ENCODE data around the gene NOP53.
A peak's percentile ranks its signal among the peaks of the same experiment; 100 is the strongest.
"Not testable (repeated sequence)": the region's sequence is repeated elsewhere in the genome, so short reads cannot be mapped to it uniquely, and the experiment has no call there.

NOP53 gene

GRCh38 chr19:47719047-47719859 lies 26.1 kb upstream of the NOP53 start:
- peak; percentile 96 for DNase-seq

DNA sequence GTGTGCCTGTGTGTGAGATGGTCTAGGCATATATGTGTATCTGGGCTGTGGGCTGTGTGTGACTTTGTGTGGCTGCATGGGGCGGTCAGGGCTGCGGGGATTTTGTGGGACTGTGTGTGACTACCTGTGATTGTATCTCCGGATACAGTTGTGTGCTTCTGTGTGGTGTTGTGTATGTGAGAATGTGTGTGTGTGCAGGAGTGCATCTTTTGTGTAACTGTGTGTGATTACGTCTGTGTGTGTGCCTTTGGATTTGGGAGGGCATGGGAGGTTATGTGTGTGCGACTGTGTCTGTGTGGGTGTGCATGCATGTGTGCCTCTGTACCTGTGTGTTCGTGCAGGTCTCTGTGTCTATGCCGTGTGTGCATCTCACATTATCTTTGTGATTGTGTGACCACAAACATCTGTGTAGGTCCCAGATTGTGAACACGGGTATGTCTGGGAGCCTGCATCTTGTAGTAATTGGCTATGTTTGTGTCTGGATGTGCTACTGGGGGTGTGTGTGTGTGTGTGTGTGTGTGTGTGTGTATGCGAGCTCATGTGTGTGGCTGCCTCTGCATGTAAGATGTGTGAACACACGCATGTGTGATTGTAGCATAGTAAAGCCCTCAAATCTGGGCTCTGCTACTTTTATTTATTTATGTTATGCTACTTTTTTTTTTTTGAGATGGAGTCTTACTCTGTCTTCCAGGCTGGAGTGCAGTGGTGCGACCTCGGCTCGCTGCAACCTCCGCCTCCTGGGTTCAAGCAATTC lies 24.5 kb upstream of the NOP53 start:
- no peak for DNase-seq

- peak; percentile 78 for DNase-seq
Measured at GRCh38 chr19:47723581-47723940, 21.8 kb upstream of the NOP53 start.

DNA sequence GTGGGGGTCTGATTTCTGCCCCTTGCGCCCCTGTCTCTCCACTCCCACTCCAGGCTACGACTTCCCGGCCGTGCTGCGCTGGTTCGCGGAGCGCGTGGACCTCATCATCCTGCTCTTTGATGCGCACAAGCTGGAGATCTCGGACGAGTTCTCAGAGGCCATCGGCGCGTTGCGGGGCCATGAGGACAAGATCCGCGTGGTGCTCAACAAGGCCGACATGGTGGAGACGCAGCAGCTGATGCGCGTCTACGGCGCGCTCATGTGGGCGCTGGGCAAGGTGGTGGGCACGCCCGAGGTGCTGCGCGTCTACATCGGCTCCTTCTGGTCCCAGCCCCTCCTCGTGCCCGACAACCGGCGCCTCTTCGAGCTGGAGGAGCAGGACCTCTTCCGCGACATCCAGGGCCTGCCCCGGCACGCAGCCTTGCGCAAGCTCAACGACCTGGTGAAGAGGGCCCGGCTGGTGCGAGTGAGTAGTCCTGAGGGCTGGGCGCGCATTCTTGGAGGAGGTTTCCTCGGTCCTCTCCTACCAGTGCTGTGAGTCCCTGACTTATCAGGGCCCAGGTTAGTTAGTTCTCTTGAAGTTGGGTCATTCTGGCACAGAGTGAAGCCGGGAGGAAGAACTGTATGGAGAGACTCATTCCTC lies 19.5 kb upstream of the NOP53 start:
- DNase-seq = no peak

DNA sequence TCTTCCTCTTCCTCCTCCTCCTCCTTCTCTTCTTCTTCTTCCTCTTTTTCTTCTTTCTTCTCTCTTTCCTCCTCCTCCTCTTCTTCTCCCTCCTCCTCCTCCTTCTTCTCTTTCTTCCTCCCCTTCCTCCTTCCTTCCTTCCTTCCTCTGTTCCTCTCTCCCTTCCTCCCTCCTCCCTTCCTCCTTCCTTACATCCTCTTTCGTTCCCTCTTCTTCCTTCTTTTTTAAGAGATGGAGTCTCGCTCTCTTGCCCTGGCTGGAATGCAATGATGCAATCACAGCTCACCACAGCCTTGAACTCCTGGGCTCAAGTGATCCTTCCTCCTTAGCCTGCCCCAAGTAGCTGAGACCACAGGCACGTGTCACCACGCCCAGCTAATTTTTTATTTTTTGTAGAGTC lies 18.9 kb upstream of the NOP53 start:
- no peak for DNase-seq

DNA sequence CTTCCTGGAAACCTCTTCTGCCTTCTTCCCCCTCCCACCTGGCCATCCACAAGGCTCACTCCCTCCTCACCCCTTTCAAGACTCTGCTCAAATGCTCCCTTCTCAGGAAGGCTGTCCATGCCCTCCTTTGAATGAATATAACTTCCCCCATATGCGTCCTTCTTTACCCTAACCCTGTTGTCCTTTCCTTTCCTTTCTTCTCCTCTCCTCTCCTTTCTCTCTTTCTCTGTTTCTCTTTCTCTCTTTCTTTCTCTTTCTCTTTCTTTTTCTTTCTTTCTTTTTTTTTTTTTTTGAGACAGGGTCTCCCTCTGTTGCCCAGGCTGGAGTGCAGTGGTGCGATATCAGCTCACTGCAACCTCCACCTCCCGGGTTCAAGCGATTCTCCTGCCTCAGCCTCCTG lies 17.1 kb upstream of the NOP53 start:
- not testable (repeated sequence) for DNase-seq

DNA sequence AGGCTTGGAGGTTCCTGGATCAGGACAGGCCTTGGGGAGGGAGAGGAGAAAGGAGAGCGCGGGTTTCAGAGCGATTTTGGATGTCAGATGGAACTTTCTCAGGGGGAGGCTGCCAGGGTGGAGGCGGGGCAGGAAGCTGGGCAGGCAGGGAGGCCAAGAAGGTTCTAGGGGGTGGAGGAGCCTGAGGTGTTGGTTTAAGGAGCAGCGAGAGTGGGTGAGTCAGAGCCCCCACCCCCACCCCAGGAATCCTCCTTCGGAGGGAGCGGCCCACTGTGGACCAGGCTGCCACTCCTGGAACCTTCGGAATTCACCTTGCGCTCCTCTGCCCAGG lies 15.9 kb upstream of the NOP53 start:
- peak; percentile 97 for DNase-seq

DNA sequence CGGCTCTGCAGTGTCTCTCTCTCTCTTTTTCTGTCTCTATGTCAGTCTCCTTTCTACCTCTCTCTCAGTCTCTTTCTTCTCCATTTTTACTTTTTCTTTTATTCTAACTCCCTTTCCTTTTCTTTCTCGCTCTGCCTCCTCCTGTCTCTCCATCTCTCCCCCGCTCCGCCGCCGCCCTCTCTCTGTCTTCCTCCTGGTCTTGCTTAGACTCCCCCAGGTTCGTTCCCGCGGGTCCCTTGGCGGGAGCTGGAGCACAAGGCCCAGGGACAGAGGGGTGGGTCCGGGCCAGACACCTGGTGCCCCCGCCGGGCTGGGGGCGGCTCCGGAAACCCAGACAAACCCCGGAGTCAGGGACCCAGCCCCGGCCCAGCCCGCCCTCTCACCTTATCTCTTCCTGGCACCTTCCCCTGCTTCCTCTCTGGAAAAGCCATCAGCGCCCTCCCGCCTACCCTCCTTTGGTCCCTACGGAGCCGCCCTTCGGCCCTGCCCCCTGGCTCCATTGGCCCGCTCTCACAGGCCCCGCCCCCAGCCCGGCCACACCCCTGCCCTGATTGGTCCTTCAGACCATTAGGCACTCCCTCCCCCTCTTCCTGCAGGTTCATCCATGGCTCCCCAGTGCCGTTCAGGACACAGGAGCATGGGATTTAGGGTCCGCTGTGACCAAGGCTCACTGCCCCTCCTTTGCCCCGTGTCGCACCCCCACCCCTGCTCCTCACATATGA lies 15.4 kb upstream of the NOP53 start:
- peak; percentile 89 for DNase-seq

- no peak for DNase-seq
Measured at GRCh38 chr19:47730521-47730889, 14.8 kb upstream of the NOP53 start.

DNA sequence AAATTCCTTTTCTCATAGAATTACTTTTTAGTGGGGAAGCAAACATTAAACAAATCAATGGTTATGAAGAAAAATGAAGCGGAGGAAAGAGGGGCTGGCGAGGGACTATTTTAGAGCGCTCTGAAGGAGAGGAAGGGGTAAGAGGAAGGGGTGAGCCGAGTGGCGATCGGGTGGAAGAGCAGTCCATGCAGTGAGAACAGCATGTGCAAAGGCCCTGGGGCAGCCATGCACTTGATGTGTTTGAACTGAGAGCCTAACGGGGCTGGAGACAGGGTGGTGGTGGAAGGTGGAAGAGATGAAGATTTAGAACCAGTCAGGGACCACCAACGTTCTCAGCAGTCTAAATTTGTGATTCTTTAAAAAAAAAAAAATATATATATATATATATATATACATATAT lies 14.4 kb upstream of the NOP53 start:
- DNase-seq = no peak

- peak; percentile 64 for DNase-seq
Measured at GRCh38 chr19:47735131-47735530, 10.2 kb upstream of the NOP53 start.

DNA sequence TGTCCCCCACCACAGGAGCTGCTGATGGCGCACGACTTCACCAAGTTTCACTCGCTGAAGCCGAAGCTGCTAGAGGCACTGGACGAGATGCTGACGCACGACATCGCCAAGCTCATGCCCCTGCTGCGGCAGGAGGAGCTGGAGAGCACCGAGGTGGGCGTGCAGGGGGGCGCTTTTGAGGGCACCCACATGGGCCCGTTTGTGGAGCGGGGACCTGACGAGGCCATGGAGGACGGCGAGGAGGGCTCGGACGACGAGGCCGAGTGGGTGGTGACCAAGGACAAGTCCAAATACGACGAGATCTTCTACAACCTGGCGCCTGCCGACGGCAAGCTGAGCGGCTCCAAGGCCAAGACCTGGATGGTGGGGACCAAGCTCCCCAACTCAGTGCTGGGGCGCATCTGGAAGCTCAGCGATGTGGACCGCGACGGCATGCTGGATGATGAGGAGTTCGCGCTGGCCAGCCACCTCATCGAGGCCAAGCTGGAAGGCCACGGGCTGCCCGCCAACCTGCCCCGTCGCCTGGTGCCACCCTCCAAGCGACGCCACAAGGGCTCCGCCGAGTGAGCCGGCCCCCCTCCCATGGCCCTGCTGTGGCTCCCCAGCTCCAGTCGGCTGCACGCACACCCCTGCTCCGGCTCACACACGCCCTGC lies 4.4 kb upstream of the NOP53 start:
- DNase-seq = no peak

DNA sequence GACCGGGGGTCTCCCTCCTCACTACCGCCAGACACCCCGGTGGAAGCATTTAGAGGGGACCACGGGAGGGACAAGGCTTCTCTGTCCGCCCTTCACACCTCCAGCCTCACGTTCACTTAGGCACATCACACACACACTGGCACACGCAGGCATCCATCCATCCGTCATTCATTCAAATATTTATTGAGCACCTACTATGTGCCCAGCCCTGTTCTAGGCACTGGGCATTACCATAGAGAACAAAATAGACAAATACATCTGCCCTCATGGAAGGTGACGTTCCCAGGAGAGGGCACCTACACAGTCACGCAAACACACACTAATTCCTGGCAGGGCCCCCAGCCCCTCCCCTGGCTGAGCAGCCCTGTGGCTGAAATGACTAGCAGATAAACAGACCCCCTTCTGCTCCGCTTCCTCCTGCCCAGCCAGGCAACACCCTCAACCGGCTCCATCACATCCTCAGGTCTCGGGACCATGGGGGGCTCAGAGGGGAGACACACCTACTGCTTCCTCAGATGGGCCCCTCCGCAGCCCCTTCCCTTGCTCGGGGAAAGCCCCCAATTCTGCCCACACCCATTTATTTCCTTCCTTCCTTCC lies 3.7 kb upstream of the NOP53 start:
- no peak for DNase-seq

GRCh38 chr19:47742634-47743033 lies 2.7 kb upstream of the NOP53 start:
- DNase-seq = no peak

DNA sequence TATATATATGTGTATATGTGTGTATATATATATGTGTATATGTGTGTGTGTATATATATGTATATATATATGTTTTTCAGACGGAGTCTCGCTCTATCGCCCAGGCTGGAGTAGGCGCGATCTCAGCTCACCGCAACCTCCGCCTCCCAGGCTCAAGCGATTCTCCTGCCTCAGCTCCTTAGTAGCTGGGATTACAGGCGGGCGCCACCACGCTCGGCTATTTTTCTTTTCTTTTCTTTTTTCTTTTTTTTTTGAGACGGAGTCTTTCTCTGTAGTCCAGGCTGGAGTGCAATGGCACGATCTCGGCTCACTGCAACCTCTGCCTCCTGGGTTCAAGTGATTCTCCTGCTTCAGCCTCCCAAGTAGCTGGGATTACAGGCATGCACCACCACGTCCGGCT lies 783 bp downstream of the NOP53 start:
- DNase-seq = not testable (repeated sequence)

- no peak for DNase-seq
Measured at GRCh38 chr19:47749326-47749725, 4.0 kb downstream of the NOP53 start.

DNA sequence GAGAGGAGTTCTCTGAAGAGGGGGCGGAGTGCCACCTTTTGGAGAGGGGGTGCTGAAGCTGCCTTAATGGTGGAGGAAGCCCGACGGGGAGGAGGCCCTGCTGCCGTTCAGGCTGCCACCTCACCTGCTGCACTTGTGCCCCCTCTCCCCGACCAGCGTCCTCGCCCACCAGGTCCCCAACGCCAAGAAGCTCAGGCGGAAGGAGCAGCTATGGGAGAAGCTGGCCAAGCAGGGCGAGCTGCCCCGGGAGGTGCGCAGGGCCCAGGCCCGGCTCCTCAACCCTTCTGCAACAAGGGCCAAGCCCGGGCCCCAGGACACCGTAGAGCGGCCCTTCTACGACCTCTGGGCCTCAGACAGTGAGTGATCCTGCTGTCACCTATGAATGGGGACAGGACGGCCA lies 5.4 kb downstream of the NOP53 start:
- no peak for DNase-seq

- DNase-seq = no peak
Measured at GRCh38 chr19:47752440-47753211, 7.3 kb downstream of the NOP53 start.

GRCh38 chr19:47754206-47755064 lies 9.1 kb downstream of the NOP53 start:
- DNase-seq = no peak

DNA sequence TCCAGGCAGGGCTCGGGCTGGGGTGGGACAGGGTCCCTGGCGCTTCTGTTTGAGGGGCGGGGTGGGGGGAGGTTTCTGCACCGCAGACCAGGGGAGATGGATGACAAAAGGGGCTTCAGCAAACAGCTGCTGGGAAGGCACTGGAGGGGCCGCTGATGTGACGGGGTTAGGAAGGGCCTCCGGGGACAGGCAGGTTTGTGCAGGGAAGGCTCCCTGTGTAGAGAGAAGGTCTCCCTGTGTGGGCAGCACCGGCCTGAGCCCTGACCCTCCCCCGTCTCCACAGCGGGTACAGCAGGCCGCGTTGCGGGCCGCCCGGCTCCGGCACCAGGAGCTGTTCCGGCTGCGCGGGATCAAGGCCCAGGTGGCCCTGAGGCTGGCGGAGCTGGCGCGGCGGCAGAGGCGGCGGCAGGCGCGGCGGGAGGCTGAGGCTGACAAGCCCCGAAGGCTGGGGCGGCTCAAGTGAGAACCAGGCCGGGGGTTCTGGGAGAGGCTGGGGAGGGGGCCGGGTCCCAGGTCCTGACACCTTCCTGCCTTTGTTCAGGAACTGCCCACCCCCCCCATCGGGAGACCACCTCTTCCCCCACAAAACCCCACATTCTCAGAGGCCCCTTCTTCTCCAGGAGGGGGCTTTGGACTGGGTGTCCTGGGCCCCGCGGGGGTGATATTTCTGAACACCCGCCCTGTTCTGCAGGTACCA lies 9.9 kb downstream of the NOP53 start:
- DNase-seq = no peak
